Stimulated activated CD4-positive, alpha-beta T cell treated with anti-CD3 and anti-CD28 coated beads, Interleukin-1b, Interleukin-23, amount 100 ng/mL, for 4 hours (primary cell): ENCODE data around the gene TPM1.

Experiments
- DNase-seq, 2 donors: peaks; one replicate each; pipeline ENCODE4 v3.0.0-alpha.2; 2020; ENCODE audit warnings: low read depth in 2 of 2

Gene TPM1

DNA sequence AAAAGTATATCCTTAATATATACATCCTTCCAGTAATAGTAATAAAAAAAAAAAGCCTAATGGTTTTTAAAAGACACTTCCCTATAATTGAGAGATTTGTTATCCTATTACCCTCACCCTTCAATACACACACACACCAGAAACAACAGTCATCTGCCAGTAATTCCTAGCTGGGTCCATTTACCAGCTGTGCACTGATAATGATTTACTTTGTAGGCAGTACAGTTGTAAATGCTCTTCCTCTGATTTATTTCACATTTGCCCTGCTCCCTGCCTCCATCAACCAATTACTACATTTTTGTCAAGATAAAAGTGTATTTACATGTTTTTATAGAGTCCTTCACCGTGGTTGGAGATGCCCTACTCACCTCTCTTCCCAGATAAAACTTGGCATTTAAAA lies 12.4 kb downstream of the TPM1 start:
- no peak for DNase-seq

DNA sequence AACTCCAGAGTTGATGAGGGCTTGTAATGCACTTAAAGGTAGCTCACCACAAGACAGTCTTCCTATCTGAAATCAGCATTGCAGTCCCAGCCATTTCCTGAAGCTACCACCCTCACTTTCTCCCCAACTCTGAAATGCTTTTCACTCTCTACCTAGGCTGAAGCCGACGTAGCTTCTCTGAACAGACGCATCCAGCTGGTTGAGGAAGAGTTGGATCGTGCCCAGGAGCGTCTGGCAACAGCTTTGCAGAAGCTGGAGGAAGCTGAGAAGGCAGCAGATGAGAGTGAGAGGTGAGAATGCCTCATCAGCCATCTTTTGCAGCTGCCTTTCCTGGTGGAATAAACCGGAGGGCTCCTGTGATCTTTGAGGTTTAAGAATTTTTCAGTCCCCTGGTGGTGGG lies 14.3 kb downstream of the TPM1 start:
- DNase-seq: no peak

DNA sequence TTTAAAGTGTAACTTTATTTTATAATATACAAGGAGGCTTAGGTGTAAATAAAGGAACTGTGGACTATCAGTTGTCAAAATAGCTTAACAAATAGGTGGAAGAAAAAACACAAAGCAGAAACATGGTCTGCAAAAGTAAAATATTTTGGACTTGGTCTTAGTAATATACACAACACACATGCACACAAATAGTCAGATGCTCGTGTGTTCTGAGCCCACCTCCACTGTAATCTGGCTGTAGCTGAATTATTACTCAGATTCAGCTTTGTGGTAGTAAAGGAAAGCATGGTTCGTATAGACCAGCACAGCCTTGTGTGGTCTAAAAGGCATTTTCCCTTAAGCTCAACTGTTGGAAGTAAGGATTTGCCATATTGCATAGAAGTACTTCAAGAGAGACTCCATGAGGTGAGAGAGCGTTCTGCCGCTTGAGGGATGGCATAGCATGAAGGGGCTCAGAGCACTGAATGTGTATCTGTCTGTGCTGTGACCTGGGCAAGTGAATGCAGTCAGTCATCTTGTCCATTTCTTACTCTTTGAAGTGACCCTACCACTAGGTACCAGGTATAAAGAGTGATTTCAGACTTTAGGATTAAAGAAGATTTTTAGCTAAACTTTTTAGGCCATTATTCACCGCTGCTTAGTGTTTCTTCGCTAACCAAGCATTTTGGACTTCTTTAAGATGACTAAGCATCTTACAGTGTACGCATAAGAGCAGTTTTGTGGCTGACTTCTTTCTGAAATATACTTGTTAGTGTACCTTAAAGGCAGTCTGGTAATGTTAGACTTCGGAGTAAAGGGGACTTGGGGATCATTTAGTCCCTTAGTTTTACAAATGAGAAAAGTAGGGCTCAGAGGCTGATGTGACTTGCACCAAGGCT lies 15.2 kb downstream of the TPM1 start:
- no peak for DNase-seq

DNA sequence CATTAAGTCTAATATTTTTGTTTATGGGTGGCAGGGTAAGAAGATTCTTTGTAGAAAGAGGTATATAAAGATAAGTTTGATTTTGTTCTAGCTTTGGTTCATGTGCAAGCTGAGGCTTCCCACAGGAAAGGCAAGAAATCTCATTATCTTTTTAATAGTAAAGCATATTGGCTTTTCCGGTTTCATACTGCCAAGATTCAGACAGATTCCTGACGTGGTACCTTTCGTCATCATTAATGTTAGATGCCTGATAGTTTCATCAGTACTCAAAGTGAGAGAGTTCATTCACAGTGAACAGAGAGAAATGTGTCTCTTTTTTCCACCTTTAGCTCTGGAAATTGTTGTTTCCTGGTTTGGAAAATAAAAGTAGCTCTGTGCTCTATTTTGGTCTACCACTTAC lies 16.5 kb downstream of the TPM1 start:
- DNase-seq: no peak

DNA sequence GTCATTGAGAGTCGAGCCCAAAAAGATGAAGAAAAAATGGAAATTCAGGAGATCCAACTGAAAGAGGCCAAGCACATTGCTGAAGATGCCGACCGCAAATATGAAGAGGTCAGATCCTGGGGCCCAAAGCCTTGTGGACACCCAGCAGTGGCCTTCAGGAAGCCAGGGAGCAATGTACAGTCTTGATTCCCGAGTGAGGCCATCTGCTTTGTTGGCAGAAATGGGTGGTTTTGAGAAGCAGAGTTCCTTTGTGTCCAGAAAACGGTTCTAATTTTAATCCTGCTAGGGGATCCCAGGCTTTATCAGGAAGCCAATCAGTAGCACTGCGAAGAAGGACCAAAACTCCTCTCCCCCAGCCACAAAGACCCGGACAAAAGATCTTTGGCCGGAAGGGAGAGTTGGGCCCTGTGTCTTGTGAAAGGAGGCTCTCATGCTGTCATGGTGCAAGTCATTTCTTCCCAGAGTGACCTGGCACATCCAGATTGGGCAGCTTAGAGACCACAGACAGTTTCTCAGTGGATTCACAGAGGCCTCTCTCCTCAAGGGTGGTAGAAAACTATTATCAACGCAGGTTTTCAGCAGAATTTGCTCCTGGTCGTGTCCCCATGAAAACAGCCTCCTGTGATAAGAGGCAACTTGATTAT lies 17.1 kb downstream of the TPM1 start:
- DNase-seq: no peak

DNA sequence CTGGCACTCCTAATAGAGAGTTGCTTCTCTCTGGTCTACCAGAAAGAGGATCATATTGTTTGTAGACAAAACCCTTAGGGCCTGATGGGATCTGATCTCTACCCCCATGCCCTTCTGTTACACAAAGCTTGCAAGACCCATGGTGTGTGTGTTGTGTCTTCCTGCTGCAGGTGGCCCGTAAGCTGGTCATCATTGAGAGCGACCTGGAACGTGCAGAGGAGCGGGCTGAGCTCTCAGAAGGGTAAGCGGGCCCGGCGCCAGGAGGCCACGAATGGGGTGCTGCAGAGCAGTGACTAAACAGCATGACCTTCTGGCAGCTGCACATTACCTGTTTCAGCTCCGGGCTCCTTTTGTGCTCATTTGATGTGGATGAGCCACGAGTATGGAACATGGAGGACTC lies 18.2 kb downstream of the TPM1 start:
- no peak for DNase-seq

DNA sequence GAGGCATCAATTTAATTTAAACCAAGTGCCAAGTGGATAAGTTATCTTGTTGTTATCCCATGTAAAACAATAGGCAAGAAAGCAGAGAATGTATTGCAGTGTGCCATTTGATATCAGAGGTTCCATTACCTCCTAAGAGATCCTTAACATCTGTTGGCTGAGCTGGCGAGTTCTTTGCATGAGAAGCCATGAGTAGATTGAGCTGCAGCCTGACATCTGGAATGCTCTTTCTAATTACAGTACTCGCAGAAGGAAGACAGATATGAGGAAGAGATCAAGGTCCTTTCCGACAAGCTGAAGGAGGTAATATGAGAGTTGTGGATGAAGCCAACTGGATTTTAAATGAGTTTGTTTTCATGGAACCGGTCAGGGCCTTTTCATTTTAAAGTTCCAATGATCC lies 19.4 kb downstream of the TPM1 start:
- no peak for DNase-seq

DNA sequence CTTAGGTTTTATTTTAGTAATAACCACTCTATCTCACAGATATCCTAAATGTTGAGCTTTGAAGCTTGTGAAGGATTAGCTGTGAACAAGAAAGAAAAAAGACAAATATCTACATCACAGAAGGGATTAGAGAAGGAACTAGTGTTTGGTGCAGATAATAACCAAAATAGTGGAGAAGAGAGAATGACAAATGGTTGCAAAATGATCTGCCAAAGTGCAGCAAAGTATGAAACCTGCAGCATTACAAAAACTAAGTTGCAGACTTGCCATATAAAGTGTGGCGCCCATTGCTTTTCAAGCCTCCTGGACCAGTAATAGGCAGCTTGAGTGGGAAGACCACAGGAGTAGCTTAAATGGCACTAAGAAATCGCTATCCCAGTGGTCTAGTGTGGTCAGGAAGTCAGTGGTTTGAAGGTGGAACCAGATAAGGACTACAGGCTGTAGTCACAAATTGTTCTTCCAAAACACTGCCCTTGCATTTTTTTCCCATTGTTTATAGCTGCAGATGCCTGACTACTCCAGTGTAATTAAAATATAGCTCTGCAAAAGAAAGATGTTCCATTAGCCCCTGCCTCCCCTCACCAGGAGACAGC lies 20.7 kb downstream of the TPM1 start:
- DNase-seq: no peak

DNA sequence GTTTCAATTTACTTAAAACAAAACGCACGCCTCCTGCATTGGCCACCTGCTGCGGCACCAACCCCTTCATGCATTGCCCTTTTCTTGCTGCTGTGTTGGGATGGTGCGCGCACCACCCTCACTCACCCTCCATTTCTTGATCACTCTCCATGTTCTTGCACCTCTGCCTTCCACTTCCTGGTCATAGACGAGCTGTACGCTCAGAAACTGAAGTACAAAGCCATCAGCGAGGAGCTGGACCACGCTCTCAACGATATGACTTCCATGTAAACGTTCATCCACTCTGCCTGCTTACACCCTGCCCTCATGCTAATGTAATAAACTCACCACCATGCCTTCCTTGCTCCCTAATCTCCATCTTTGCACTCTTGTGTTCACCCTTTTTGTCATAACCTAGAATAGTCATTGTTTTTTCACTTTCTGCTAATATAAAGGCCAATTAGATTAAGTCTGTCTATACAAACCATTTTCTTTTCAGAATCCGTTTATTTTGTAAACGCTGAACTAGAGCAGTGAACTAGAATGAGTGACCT lies 21.4 kb downstream of the TPM1 start:
- DNase-seq: no peak

DNA sequence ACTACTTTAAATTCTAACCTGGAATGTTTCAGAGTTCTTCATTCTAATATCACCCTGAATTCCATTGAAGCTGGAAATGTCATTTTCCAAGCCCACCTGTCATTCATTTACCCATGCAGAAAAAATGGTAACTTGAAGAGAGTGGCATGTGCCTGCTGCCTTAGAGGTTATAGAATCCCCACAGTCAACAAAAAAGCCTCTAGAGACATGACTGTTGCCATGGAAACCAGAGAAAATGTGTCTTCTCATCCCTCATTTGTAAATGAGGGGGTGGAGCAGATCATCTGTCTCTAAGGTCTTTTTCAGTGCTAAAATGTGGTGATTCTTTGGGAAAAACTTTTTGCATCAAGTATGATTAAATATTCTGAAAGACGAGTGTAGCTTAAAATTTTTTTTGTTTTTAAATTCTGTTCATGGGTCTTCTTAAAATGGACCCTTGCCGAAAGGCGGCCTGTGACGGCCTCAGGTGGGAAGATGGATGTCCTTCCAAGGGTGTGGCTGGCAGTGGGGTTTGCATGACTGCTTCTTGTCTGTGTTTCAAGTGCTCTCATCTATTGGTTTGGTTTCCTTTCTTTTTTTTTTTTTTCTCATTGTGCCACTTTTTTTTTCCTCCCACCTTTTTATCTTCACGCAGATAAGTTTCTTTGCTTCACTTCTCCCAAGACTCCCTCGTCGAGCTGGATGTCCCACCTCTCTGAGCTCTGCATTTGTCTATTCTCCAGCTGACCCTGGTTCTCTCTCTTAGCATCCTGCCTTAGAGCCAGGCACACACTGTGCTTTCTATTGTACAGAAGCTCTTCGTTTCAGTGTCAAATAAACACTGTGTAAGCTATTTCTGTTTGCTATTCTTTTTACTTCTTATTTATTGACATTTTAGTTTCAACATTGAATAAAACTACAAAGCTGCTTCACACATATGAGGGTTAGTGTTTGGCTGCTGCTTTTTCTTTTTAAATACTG lies 23.0 kb downstream of the TPM1 start:
- no peak for DNase-seq

DNA sequence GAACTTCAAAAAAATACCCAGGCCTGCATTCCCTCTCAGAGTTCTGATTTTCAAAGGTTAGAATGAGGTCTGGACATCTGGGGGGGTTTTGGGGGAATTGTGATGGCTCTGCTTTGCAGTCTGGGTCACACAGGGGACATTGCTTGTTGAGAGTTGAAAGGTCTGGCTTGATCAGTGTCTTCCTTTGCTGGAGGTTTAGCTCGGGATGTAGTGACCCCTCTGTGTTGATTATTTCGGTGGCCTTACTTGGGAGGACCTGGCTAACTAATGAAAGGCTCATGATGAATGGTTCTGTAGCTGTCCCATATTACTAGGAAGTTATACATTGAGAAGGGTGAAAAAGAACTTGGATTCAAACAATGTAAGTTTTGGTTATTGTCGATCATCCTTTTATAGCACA lies 23.7 kb downstream of the TPM1 start:
- no peak for DNase-seq

DNA sequence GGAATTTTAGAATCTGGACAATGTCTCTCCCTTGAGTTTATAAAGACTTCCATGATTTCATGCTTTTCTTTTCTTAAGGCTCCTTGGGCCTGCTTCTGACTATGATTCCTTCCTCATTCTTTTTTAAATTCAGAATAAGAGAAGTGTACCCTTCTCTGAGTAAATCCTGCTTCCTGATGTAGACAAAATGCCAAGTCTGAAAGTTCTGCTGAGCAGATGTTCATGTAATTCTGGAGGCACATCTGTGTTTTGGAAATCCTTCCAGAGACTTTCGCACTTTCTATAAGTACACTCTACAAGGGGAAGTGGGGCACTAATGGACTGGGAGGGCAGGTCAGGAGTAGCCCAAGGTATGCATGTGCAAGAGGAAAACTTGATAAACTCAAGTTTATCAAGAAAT lies 24.8 kb downstream of the TPM1 start:
- DNase-seq: no peak

DNA sequence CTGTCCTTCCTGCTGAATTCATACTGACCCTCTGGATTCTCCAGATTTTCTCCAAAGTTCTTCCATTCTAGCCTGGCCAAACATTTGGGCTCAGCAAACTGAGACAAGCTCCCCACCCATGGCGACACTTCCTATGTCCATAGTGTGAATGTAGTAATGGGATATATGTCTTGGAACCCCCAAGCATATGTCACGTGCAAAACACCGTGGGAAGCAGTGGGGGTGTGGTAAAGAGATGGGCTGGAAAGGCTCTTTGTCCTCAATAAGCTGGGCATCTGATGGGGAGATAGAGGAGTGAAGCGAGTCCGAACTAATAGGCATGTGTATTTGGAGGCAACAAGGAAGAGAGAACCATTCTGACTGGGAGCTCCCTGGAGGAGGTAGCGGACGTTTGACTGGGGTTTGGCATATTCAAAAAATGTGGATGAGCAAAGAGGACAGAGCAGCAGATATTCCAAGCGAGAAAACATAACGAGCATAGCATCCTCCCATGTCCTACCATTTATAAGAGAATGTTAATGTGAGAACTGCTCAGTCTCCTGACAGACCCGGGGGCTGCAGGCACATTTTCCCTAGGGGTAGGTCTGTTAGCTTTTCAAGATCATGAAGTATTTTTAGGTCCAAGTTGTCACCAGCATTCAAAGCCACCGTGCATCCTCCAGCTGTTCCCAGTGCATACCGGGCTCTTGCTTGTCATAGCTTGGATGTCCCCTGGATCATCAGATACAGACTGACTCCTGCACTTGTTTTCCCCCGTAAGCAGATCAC lies 25.6 kb downstream of the TPM1 start:
- no peak for DNase-seq

DNA sequence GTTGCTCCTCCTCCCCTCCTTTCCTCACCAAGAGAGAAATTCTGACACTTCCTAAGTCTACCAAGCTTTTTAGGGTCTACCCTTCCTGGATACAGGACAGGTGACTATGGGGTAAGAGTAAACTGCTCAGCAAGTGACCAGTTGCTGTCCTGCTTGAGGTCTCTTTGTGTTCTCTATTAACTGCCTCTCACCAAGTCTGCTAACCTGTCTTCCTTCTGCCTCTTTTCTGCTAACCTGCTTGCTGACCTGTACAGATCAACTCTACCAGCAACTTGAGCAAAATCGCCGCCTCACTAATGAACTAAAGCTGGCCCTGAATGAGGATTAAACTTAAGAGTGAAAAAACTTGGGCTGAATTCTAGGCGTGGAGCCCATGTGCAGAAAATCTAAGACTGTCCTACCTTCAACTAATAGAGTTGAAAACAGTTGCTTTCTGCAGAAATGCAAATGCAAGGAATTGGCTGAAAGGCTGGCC lies 27.1 kb downstream of the TPM1 start:
- no peak for DNase-seq

DNA sequence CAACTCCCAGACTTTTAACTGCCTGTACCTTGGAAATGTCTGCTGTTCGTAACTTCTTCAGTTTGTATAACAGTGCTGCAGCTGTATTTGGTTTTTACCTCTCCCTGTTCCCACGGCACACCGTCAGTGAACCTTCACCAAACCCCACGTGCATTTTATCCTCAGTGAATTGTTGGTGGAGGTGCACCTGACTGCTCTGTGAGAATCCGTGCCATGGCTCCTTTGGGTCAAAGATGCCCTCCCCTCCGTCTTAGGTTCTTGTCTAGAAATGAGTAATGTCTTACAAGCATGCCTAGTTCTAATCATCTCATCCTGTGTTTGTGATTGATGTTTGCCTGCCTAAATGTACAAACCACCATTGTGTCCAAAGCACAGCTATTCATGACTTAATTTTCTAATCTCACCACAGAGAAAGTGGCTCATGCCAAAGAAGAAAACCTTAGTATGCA lies 28.2 kb downstream of the TPM1 start:
- no peak for DNase-seq

DNA sequence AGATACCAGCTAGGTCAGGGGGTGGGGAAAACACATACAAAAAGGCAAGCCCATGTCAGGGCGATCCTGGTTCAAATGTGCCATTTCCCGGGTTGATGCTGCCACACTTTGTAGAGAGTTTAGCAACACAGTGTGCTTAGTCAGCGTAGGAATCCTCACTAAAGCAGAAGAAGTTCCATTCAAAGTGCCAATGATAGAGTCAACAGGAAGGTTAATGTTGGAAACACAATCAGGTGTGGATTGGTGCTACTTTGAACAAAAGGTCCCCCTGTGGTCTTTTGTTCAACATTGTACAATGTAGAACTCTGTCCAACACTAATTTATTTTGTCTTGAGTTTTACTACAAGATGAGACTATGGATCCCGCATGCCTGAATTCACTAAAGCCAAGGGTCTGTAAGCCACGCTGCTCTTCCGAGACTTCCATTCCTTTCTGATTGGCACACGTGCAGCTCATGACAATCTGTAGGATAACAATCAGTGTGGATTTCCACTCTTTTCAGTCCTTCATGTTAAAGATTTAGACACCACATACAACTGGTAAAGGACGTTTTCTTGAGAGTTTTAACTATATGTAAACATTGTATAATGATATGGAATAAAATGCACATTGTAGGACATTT lies 28.9 kb downstream of the TPM1 start:
- no peak for DNase-seq

DNA sequence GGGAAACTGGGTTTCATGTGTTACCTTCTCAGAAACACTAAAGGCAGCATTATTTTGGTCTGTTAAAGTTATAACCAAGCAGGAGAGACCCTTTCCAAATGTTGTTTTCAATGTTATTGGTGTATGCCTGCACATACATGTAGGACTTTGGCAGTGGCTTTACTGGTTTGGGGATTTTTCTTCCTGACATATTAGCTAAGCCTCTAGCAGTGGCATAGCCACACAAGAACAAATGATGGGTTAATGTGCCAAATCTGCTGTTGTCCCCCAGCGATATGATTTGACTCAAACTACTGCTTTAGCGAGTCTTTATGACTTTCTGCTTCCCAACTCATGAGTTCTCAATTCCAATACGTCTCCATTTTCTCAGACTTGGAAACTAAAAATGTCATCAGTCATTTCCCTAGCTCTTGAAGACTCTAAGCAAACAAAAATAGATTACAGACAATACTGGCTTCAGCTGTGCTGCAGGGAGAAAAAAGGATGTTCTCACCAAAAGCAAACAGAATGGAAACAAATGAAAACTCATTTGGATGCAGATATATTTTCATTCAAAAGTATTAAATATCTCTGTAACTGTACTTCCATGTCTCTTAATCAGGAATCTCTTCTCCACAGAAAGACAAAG lies 29.6 kb downstream of the TPM1 start:
- DNase-seq: no peak

DNA sequence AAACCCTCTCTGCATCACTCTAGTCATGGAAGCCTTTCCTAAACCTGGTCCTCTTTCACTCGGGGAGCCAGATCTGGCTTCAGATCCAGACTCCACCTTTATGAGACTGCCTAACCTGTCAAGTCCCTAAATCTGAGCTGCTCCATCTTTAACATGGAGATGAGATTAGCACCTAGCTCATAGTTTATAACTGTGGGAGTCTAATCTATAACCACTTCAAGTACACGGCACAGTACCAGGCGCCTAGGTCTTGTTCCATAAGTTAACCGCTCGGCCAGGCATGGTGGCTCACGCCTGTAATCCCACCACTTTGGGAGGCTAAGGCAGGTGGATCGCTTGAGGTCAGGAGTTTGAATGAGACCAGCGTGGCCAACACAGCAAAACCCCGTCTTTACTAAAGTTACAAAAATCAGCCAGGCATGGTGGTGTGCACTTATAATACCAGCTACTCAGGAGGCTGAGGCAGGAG lies 30.3 kb downstream of the TPM1 start:
- DNase-seq: no peak

DNA sequence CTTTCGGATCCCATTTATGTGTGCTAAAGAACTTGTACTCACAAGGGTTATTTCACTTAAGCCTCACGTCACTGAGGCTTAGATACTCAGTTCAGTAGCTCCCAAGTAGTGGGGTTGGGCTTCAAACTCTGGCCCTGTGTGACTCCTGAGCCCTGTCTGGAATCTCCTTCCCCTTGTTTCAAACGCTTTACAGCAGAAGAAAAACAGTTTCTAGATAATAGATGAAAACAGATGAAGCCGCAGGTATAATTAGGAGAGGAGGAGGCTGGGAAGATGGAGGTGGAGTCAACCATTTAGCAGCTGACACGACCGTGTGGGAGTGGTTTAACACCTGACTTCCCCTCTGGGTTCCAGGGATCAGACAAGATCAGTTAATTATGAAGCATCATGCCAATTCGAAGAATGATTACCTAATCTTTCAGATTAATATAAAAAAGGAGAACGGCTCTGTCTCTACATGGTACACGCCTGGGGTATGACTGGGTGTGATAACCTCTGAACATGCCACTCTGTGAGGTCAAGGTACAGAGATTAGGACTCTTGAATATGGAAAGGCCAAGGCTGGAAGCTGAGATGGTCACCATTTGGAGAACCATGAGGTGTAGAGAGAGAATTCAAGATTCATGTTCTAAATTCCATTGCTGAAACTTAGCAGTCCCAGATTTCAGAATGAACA lies 31.1 kb downstream of the TPM1 start:
- DNase-seq: no peak
